IPS-18a (cell line): Measurements from ENCODE around the gene EIF2AK2.

Experiments
- H3K27ac ChIP-seq: one replicate; pipeline ENCODE4 v1.5.1; 2013; ENCODE audit warnings: low read length
- H3K27me3 ChIP-seq: one replicate; pipeline ENCODE4 v1.6.1; 2013; ENCODE audit warnings: mild to moderate bottlenecking, low read length; ENCODE audit not compliant: control insufficient read depth, insufficient read depth
- H3K36me3 ChIP-seq: one replicate; pipeline ENCODE4 v1.6.1; 2013; ENCODE audit warnings: low read depth, low read length; ENCODE audit not compliant: control insufficient read depth
- H3K4me1 ChIP-seq: one replicate; pipeline ENCODE4 v1.6.1; 2013; ENCODE audit warnings: low read depth, low read length; ENCODE audit not compliant: control insufficient read depth
- H3K4me3 ChIP-seq: one replicate; pipeline ENCODE4 v1.5.1; 2013; ENCODE audit warnings: low read length
- H3K9ac ChIP-seq: one replicate; pipeline ENCODE4 v1.6.1; 2013; ENCODE audit warnings: mild to moderate bottlenecking, low read length, moderate library complexity
- H3K9me3 ChIP-seq: one replicate; pipeline ENCODE4 v1.6.1; 2013; ENCODE audit warnings: low read depth, low read length; ENCODE audit not compliant: control insufficient read depth

The EIF2AK2 gene

DNA sequence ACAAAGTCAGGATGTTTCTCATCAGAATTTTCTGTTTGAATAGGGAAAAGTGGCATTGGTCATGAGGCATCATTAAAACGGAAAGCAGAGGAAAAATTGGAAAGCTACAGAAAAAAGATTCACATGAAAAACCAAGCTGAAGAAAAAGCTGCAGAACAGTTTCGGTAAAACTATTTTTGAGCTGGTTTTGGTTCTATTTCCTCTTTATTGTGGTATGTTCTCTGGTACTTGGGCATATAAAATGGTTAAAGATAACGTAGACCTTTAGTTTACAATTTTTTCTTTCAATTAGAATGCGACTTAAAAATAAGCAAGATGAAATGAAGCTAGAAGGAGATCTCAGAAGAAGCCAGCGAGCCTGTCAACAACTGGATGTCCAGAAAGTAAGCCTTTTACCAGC lies 64.9 kb downstream of the EIF2AK2 start:
- Histone ChIP-seq H3K36me3 (peaks cover 5% of the 10 kb centered on the region), H3K9me3 (no peaks in the 10 kb centered on the region), H3K27me3 (no peaks in the 10 kb centered on the region), H3K4me1 (no peaks in the 10 kb centered on the region), H3K4me3 (no peak overlapping the region), H3K27ac (no peak overlapping the region), H3K9ac (no peak overlapping the region)

DNA sequence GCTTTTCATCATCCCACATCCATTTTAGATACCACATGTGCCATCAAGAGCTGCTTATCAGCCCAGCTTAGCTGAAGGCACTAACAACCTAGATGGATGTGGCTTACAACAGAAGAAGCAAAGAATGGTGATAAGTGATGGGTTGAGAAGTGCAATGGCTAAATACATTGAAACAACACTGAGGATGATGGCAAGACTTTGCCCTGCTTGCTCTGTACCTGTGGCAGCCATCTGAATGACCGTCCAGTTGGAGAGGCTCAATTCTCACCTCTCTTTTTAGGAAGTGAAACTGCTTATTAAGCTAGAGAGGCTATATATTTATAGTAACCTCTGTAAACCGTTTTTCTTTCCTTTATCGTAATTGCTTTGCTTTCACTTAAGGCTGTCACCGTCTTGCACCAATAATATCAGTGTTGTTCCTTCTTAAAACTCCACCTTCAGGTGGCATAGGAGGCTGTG lies 66.7 kb downstream of the EIF2AK2 start:
- H3K27me3 ChIP-seq: no peaks in the 10 kb centered on the region
- H3K4me3 ChIP-seq: no peak overlapping the region
- peaks cover 5% of the 10 kb centered on the region for H3K36me3 ChIP-seq
- H3K4me1 ChIP-seq: peaks cover under 1% of the 10 kb centered on the region
- no peak overlapping the region for H3K27ac ChIP-seq
- no peaks in the 10 kb centered on the region for H3K9me3 ChIP-seq
- H3K9ac ChIP-seq: no peak overlapping the region

DNA sequence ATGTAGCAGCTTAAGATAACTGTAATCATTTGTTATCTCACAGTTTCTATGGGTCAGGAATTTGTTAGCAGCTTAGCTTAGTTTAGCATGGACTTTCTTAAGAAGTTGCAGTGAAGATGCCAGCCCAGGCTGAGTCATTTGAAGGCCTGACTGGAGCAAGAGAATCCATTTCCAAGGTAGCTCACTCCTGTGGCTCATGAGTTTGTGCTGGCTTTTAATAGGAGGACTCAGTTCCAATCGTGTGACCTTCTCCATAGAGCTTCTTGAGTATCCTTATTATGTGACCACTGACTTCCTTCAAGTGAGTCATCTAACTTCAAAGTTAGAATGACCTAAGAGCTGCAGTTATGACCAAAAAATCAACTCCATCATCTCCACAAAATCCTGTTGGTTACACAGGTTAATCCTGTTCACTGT lies 71.0 kb downstream of the EIF2AK2 start:
- Histone ChIP-seq H3K27me3 (no peaks in the 10 kb centered on the region), H3K27ac (no peak overlapping the region), H3K9ac (no peak overlapping the region), H3K9me3 (no peaks in the 10 kb centered on the region), H3K4me1 (peaks cover 8% of the 10 kb centered on the region), H3K36me3 (peaks cover 5% of the 10 kb centered on the region), H3K4me3 (no peak overlapping the region)

DNA sequence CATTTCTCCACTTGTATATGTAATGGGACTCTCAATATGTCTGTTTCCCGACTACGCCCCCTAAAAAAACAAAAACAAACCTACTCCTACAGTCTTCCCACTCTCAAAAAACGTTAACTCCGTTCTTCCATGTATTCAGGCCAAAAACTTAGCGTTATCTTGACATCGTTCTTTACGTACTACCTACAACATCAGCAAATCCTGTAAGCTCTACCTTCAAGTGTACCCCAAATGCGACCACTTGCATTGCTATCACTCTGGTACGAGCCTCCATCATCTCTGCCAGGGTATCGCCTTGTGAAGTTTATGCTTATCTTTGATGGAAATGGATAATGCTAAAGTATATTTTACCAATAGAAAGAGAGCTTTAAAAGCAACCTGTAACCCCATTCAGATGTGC lies 72.0 kb downstream of the EIF2AK2 start:
- peak overlapping the region; percentile 81 for H3K4me3 ChIP-seq
- H3K27me3 ChIP-seq: no peaks in the 10 kb centered on the region
- H3K27ac ChIP-seq: no peak overlapping the region
- peaks cover 8% of the 10 kb centered on the region for H3K4me1 ChIP-seq
- peaks cover under 1% of the 10 kb centered on the region for H3K36me3 ChIP-seq
- H3K9me3 ChIP-seq: no peaks in the 10 kb centered on the region
- no peak overlapping the region for H3K9ac ChIP-seq

DNA sequence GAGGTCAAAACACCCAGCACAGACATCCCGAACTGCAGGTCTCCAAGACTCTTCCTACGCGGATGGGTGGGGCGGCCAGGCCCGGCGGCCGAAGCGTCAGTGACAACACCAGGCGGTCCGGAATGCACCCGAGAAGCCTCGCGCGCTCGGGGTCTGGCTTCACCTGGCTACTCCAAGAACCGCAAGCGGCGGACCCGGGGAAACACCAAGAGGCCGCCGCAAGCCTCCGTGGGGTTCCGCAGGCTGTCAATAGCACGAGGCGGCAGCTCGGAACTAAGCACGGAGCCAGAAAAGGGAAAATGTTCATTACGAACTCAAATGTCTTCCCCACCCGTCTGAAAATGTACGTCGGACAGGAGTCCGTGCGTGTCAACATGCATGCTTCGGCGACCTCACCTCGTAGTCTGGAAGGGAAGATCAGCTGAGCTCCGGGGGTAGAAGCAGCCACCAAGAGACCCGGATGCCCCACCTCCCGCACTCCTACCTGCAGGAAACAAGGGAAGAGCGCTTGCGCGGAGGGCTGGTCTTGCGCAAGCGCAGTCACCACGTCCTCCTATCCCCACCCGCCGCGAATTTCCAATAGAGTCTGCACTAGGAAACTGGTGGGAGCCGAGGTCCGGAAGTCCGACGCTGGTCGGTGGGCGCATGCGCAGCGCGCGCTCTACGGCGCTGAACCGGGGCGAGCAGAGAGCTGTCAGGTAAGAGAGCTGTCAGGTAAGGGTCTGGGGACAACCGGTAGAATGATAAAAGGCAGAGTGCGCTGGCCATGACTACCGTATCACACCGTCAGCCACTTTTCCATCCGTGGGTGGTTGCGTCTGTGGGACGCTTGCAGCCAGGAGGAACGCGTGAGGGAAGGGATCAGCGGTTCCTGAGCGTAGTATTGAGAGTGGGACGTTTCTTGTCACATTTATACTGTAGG lies 72.6 kb downstream of the EIF2AK2 start, which contains the start of the genes GPATCH11 and HEATR5B:
Gene GPATCH11 (plus strand): TSS at position 646 of the 922 bp plus-strand sequence. CDS start 3,864 bp downstream, outside the sequence.
Gene HEATR5B (minus strand): TSS at position 500 of the 922 bp plus-strand sequence. CDS start 958 bp downstream, outside the sequence.
- H3K27me3 ChIP-seq: no peaks in the 10 kb centered on the region
- H3K9me3 ChIP-seq: no peaks in the 10 kb centered on the region
- peak within 1 kb of the TSS; percentile 81 for H3K4me3 ChIP-seq
- no peak within 1 kb of the TSS for H3K27ac ChIP-seq
- H3K9ac ChIP-seq: peak within 1 kb of the TSS; percentile 60
- no peaks in the 10 kb centered on the region for H3K36me3 ChIP-seq
- H3K4me1 ChIP-seq: peaks cover 8% of the 10 kb centered on the region

GRCh38 chr2:37080689-37081088 lies 76.1 kb downstream of the EIF2AK2 start:
- H3K9ac ChIP-seq: no peak overlapping the region

GRCh38 chr2:37080266-37080665 lies 76.5 kb downstream of the EIF2AK2 start:
- Histone ChIP-seq H3K27ac (no peak overlapping the region), H3K9ac (no peak overlapping the region)

More at GRCh38 chr2:37080689-37081088, 76.1 kb downstream of the EIF2AK2 start:
- no peaks in the 10 kb centered on the region for H3K9me3 ChIP-seq
- H3K4me1 ChIP-seq: peaks cover 8% of the 10 kb centered on the region
- H3K27me3 ChIP-seq: no peaks in the 10 kb centered on the region
- H3K36me3 ChIP-seq: no peaks in the 10 kb centered on the region
- H3K27ac ChIP-seq: no peak overlapping the region
- H3K4me3 ChIP-seq: no peak overlapping the region

DNA sequence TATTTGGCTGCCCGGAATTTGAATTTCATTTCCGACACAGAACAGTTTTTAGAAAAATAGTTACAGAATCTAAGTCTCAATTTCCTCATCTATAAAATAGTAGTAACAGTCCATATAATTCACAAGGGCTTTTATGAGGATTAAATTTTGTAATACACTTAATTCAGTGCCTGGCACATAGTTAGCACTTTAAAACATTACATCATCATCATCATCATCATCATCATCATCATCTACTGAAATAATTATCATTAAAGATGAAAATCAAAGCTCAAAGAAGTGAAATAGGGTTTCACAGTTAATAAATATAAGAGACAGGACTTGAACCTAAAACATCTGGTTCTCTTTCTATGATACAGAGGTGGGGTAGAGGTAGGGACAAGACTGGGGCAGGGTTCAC lies 85.8 kb downstream of the EIF2AK2 start:
- H3K27ac ChIP-seq: no peak overlapping the region
- H3K4me1 ChIP-seq: no peaks in the 10 kb centered on the region
- no peaks in the 10 kb centered on the region for H3K27me3 ChIP-seq
- H3K4me3 ChIP-seq: no peak overlapping the region
- H3K36me3 ChIP-seq: peaks cover 6% of the 10 kb centered on the region
- H3K9me3 ChIP-seq: no peaks in the 10 kb centered on the region
- no peak overlapping the region for H3K9ac ChIP-seq

More at GRCh38 chr2:37080266-37080665, 76.5 kb downstream of the EIF2AK2 start:
- peaks cover 8% of the 10 kb centered on the region for H3K4me1 ChIP-seq
- H3K9me3 ChIP-seq: no peaks in the 10 kb centered on the region
- no peaks in the 10 kb centered on the region for H3K36me3 ChIP-seq
- no peak overlapping the region for H3K4me3 ChIP-seq
- no peaks in the 10 kb centered on the region for H3K27me3 ChIP-seq

GRCh38 chr2:37068686-37069085 lies 88.1 kb downstream of the EIF2AK2 start:
- H3K9ac ChIP-seq: no peak overlapping the region
- no peaks in the 10 kb centered on the region for H3K27me3 ChIP-seq
- no peaks in the 10 kb centered on the region for H3K4me1 ChIP-seq
- H3K9me3 ChIP-seq: no peaks in the 10 kb centered on the region
- H3K27ac ChIP-seq: no peak overlapping the region
- no peak overlapping the region for H3K4me3 ChIP-seq
- H3K36me3 ChIP-seq: peaks cover 10% of the 10 kb centered on the region

DNA sequence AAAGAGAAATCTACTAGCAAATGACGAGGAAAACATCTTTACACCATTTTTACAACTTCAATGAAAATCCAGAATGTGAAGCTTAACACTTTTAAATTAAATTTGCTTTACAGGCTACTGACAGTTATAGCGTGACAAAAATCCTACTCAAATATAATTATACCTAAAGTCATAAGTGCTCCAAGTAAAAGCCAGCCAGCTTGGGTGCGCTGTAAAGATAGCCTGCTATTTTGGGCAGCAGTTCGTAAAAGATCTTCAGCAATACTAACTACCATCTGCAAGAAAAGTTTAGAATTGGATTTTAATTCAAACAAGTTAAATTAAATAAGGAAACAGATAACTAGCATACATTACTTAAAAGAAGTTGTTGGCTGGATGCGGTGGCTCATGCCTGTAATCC lies 95.0 kb downstream of the EIF2AK2 start:
- H3K4me1 ChIP-seq: no peaks in the 10 kb centered on the region
- H3K9ac ChIP-seq: no peak overlapping the region
- H3K9me3 ChIP-seq: no peaks in the 10 kb centered on the region
- H3K27ac ChIP-seq: no peak overlapping the region
- H3K27me3 ChIP-seq: no peaks in the 10 kb centered on the region
- no peak overlapping the region for H3K4me3 ChIP-seq
- H3K36me3 ChIP-seq: peaks cover 28% of the 10 kb centered on the region

DNA sequence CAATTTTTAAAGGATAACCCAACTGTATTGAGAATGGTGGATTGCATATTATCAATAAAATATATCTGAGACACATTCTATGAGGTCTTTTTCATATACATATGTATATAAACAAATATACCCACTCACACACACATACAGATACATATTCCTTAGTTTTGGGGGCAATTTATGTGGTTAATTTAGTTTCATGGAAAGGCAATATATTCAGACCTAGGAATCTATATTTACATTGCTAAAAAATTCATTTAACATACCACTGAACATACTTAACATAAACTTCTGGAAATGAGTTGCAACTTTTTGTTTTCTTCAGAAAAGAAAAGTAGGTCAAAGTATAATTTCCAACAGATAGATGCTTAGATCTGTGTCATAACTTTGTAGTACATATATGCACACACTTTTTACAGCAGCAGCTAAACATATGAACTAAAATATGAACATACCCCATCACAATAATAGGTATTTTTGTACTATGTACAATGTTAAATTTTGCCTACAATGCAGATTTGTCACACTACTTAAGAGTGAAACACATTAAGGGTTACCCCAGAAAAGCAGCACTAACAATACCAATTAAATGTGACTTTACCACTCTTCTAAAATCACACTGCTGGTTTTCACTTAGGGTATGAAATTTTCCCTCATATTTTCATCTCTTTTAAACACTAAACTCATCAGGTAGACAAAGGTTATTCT lies 95.6 kb downstream of the EIF2AK2 start:
- H3K36me3 ChIP-seq: peaks cover 29% of the 10 kb centered on the region
- H3K27me3 ChIP-seq: no peaks in the 10 kb centered on the region
- no peaks in the 10 kb centered on the region for H3K4me1 ChIP-seq
- no peak overlapping the region for H3K27ac ChIP-seq
- H3K9ac ChIP-seq: no peak overlapping the region
- H3K4me3 ChIP-seq: no peak overlapping the region
- H3K9me3 ChIP-seq: no peaks in the 10 kb centered on the region
